Subcutaneous adipose tissue (tissue), 4 donors: ENCODE results near the gene RHBDF1. TPM values are rescaled to one million over a fixed set of nuclear protein-coding genes. Genes with fewer than 3 reads are reported as not detected.

ENCODE experiments used
- total RNA-seq, 4 donors: library from RNA; depleted of rRNA; stranded (reverse); fragments of >200 nt; gene quantifications; one replicate each; pipeline ENCODE4 v1.1.0, GENCODE V29; 2016
- TF ChIP-seq, protein P1 (sequence below): fragments of 450-650 bp; IDR thresholded peaks from one replicate; pipeline ENCODE4 v1.5.1; 2016; ENCODE audit warnings: low read depth, mild to moderate bottlenecking, control low read depth, antibody characterized with exemption, moderate library complexity

RHBDF1 gene
- total RNA-seq, 4 donors from 2014 or later, result 17.2 to 72.7 (median 27.9) TPM

GRCh38 chr16:83781-84615, 11.6 kb upstream of the RHBDF1 start:
- TF ChIP-seq, protein P1, sequence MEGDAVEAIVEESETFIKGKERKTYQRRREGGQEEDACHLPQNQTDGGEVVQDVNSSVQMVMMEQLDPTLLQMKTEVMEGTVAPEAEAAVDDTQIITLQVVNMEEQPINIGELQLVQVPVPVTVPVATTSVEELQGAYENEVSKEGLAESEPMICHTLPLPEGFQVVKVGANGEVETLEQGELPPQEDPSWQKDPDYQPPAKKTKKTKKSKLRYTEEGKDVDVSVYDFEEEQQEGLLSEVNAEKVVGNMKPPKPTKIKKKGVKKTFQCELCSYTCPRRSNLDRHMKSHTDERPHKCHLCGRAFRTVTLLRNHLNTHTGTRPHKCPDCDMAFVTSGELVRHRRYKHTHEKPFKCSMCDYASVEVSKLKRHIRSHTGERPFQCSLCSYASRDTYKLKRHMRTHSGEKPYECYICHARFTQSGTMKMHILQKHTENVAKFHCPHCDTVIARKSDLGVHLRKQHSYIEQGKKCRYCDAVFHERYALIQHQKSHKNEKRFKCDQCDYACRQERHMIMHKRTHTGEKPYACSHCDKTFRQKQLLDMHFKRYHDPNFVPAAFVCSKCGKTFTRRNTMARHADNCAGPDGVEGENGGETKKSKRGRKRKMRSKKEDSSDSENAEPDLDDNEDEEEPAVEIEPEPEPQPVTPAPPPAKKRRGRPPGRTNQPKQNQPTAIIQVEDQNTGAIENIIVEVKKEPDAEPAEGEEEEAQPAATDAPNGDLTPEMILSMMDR, result no peak

GRCh38 chr16:83060-83603, 10.7 kb upstream of the RHBDF1 start:
- TF ChIP-seq, protein P1, result no peak

DNA sequence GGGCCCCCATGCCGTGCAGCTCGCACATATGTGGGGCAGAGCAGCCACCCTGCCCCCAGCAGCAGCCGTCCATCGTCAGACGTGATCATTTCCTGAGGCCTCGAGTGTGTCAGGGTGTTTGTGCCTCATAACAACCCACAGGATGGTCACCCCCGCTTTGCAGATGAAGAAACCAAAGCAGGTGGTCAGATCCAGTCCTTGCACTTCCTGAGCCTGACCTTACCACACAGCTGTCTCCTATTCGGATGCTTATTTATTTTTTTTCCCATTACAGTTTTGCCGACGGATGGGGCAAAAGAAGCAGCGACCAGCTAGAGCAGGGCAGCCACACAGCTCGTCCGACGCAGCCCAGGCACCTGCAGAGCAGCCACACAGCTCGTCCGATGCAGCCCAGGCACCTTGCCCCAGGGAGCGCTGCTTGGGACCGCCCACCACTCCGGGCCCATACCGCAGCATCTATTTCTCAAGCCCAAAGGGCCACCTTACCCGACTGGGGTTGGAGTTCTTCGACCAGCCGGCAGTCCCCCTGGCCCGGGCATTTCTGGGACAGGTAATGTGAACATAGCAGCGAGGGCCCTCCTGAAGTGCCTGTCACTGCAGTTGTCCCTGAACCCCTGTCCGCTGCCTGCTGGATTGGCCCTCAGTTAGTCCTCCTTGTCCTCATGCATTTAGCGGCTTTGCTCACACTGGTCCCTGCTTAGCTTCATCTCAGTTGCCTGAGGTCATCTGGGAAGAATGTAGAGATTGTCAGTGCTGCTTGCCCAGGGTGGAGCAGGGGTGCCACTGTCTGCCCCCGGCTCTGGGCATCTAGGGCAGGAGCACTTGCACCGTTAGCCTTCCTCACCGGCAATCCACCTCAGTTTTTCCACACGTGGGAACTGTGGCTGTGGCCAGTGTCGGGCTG, 7.0 kb upstream of the RHBDF1 start:
- TF ChIP-seq, protein P1, result no peak

- TF ChIP-seq, protein P1, result no peak
Measured at GRCh38 chr16:78444-79150, 6.2 kb upstream of the RHBDF1 start.

GRCh38 chr16:77807-78443, 5.5 kb upstream of the RHBDF1 start, which contains the start of gene MPG:
Gene MPG (plus strand): TSS chr16:78225. CDS start chr16:78310, 85 bp downstream.
- TF ChIP-seq, protein P1, result no peak

- TF ChIP-seq, protein P1, result no peak
Measured at GRCh38 chr16:77273-77806, 4.9 kb upstream of the RHBDF1 start.
